WTC11 (cell line): ENCODE data around the gene ZNF467. TPM values are rescaled to one million over a fixed set of nuclear protein-coding genes. Genes with fewer than 3 reads are reported as not detected.

ENCODE experiments used
- ATAC-seq: fragments of 200-7000 bp; cut with Tn5 transposase; 2 replicates; pipeline ENCODE4 v1.10.0; 2021; ENCODE audit warnings: mild to moderate bottlenecking, moderate library complexity
- CTCF ChIA-PET: fragments of 300-600 bp; sonication (Branson Sonifier 250); formaldehyde crosslinking; loops from one replicate; lab custom pipeline; 2021; ENCODE audit warnings: antibody characterized with exemption; lab: Charles Lee
- POLR2A ChIA-PET: fragments of 350-600 bp; sonication (Branson Sonifier 250); formaldehyde crosslinking; loops from one replicate; lab custom pipeline; 2021; ENCODE audit warnings: antibody characterized with exemption; lab: Charles Lee
- DNase-seq: peaks from one replicate; pipeline ENCODE4 v3.0.0; 2021; ENCODE audit warnings: low spot score
- H3K27ac Mint-ChIP-seq: 2 replicates; pipeline ENCODE4 v1.8.0; 2021; ENCODE audit warnings: mixed read lengths
- H3K27me3 Mint-ChIP-seq: 2 replicates; pipeline ENCODE4 v1.8.0; 2021; ENCODE audit warnings: low read depth, mild to moderate bottlenecking, moderate library complexity, mixed read lengths
- H3K36me3 Mint-ChIP-seq: 2 replicates; pipeline ENCODE4 v1.8.0; 2021; ENCODE audit warnings: mixed read lengths
- H3K4me1 Mint-ChIP-seq: 2 replicates; pipeline ENCODE4 v1.8.0; 2022; ENCODE audit warnings: mixed read lengths
- H3K4me3 Mint-ChIP-seq: 2 replicates; pipeline ENCODE4 v1.8.0; 2021; ENCODE audit warnings: mild to moderate bottlenecking, moderate library complexity, mixed read lengths
- H3K9me3 Mint-ChIP-seq: 2 replicates; pipeline ENCODE4 v1.8.0; 2021; ENCODE audit warnings: mixed read lengths
- CBFB ChIP-seq: sonication (generic); formaldehyde crosslinking; IDR thresholded peaks from 2 replicates; pipeline ENCODE4 v1.8.1; 2022; ENCODE audit warnings: mild to moderate bottlenecking, low read depth, missing genetic modification reagents
- CDX4 ChIP-seq: fragments of 250-450 bp; sonication (Bioruptor Pico); IDR thresholded peaks from 2 replicates; pipeline ENCODE4 v1.9.0; 2021; ENCODE audit warnings: moderate library complexity, mild to moderate bottlenecking, inconsistent platforms, borderline replicate concordance
- ESRRA ChIP-seq: sonication (generic); formaldehyde crosslinking; IDR thresholded peaks from 2 replicates; pipeline ENCODE4 v1.8.1; 2022; ENCODE audit warnings: mild to moderate bottlenecking, missing genetic modification reagents, borderline replicate concordance
- GTF2I ChIP-seq: fragments of 250-450 bp; sonication (Bioruptor Pico); conservative IDR thresholded peaks from 2 replicates; pipeline ENCODE4 v1.4.0; 2021; ENCODE audit warnings: mild to moderate bottlenecking
- KAT7 ChIP-seq: sonication (generic); formaldehyde crosslinking; IDR thresholded peaks from 2 replicates; pipeline ENCODE4 v1.8.1; 2023; ENCODE audit warnings: missing genetic modification reagents, mild to moderate bottlenecking, borderline replicate concordance
- STAT6 ChIP-seq: sonication (generic); formaldehyde crosslinking; conservative IDR thresholded peaks from 2 replicates; pipeline ENCODE4 v1.8.1; 2023; ENCODE audit warnings: mild to moderate bottlenecking, low read depth, missing genetic modification reagents, moderate library complexity
- TCF7 ChIP-seq: sonication (generic); formaldehyde crosslinking; IDR thresholded peaks from 2 replicates; pipeline ENCODE4 v1.8.0; 2022; ENCODE audit warnings: mild to moderate bottlenecking, low read depth, missing genetic modification reagents, moderate library complexity
- TEAD4 ChIP-seq: sonication (generic); formaldehyde crosslinking; IDR thresholded peaks from 2 replicates; pipeline ENCODE4 v1.8.0; 2022; ENCODE audit warnings: mild to moderate bottlenecking, missing genetic modification reagents
- ZBTB21 ChIP-seq: sonication (generic); formaldehyde crosslinking; IDR thresholded peaks from 2 replicates; pipeline ENCODE4 v1.8.1; 2023; ENCODE audit warnings: mild to moderate bottlenecking, missing genetic modification reagents, borderline replicate concordance
- ZNF219 ChIP-seq: sonication (generic); formaldehyde crosslinking; IDR thresholded peaks from 2 replicates; pipeline ENCODE4 v1.8.0; 2023; ENCODE audit warnings: missing genetic modification reagents, mild to moderate bottlenecking, borderline replicate concordance
- ZNF232 ChIP-seq: sonication (generic); formaldehyde crosslinking; IDR thresholded peaks from 2 replicates; pipeline ENCODE4 v1.8.0; 2022; ENCODE audit warnings: mild to moderate bottlenecking, missing genetic modification reagents
- ZNF263 ChIP-seq: sonication (generic); formaldehyde crosslinking; IDR thresholded peaks from 2 replicates; pipeline ENCODE4 v1.8.1; 2022; ENCODE audit warnings: low read depth, mild to moderate bottlenecking, moderate library complexity, missing genetic modification reagents
- ZNF281 ChIP-seq: sonication (generic); formaldehyde crosslinking; IDR thresholded peaks from 2 replicates; pipeline ENCODE4 v1.8.0; 2023; ENCODE audit warnings: mild to moderate bottlenecking, missing genetic modification reagents
- ZNF317 ChIP-seq: sonication (generic); formaldehyde crosslinking; IDR thresholded peaks from 2 replicates; pipeline ENCODE4 v1.8.1; 2023; ENCODE audit warnings: low read depth, mild to moderate bottlenecking, moderate library complexity, missing genetic modification reagents, borderline replicate concordance
- total RNA-seq: library from RNA; stranded (reverse); gene quantifications from 3 replicates; pipeline ENCODE4 v1.2.3, GENCODE V29; 2021
- TF ChIP-seq, protein P1 (sequence below): sonication (generic); formaldehyde crosslinking; IDR thresholded peaks from 2 replicates; pipeline ENCODE4 v1.8.1; 2023; ENCODE audit warnings: mild to moderate bottlenecking, moderate library complexity, missing genetic modification reagents
- TF ChIP-seq, protein P2 (sequence below): sonication (generic); formaldehyde crosslinking; IDR thresholded peaks from 2 replicates; pipeline ENCODE4 v1.8.1; 2022; ENCODE audit warnings: low read depth, mild to moderate bottlenecking, moderate library complexity, missing genetic modification reagents, borderline replicate concordance

Gene ZNF467
- total RNA-seq, 1 experiment from 2014 or later = 0.70 TPM

DNA sequence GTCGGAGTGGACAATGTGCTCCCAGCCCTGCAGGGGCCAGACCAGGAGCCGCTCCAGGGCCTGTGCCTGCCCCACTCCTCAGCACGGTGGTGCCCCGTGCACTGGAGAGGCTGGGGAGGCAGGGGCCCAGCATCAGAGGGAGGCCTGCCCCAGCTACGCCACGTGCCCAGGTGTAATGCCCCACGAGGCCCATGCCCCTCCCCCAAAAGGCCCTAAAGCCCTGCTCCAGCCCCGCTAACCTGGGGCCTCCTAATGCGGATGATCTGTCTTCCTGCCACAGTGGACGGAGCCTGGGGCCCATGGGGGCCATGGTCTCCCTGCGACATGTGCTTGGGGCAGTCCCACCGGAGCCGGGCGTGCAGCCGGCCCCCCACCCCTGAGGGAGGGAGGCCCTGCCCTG is 41.1 kb upstream of the ZNF467 start (continued):
- TF ChIP-seq ZBTB21 (CRISPR knock-in tag) (no peak), CBFB (CRISPR knock-in tag) (no peak), ZNF232 (no peak), STAT6 (no peak), ZNF281 (CRISPR knock-in tag) (no peak), GTF2I (CRISPR knock-in tag) (no peak)

DNA sequence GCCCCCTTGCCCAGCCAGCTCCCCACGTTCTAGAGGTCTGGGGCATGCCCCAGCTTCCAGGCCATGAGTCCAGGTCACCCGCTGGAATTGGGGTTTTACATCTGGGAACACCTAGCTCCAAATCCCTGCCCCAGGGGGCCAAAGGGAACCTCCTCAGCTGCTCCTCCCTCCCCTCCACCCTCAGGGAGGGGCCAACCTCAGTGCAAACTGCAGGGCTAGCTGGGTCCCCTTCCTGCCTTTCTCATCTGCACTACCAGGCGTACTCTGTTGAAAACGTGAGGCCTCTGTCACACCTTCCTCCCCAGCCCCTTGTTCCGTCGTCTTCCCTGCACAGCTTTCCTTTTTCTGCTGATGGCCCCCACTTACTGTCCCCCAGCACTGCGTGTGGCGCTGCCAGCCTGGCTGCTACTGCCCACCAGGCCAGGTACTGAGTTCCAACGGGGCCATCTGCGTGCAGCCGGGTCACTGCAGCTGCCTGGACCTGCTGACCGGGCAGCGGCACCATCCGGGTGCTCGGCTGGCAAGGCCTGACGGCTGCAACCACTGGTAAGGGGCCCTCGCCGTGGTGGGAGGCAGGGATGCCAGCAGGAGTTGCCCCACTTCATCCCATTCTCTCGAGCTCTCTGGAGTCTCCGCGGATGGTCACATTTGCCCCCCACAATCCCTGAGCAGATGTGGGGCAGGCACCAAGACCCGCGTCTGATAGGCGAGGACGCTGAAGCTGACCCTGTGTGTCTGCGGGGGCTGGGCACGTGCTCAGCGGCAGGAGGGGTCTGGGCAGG is 40.1 kb upstream of the ZNF467 start:
- no peaks in the 10 kb centered on the region for H3K4me1 Mint-ChIP-seq
- POLR2A ChIA-PET = no interaction called here
- no peak for DNase-seq
- H3K4me3 Mint-ChIP-seq = no peak overlapping the region
- no peak overlapping the region for H3K27ac Mint-ChIP-seq
- no peaks in the 10 kb centered on the region for H3K9me3 Mint-ChIP-seq
- H3K27me3 Mint-ChIP-seq = no peaks in the 10 kb centered on the region
- ATAC-seq = no peak
- TF ChIP-seq, protein P1, sequence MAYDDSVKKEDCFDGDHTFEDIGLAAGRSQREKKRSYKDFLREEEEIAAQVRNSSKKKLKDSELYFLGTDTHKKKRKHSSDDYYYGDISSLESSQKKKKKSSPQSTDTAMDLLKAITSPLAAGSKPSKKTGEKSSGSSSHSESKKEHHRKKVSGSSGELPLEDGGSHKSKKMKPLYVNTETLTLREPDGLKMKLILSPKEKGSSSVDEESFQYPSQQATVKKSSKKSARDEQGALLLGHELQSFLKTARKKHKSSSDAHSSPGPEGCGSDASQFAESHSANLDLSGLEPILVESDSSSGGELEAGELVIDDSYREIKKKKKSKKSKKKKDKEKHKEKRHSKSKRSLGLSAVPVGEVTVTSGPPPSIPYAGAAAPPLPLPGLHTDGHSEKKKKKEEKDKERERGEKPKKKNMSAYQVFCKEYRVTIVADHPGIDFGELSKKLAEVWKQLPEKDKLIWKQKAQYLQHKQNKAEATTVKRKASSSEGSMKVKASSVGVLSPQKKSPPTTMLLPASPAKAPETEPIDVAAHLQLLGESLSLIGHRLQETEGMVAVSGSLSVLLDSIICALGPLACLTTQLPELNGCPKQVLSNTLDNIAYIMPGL (CRISPR knock-in tag) = no peak
- TF ChIP-seq ZNF232 (no peak), ESRRA (CRISPR knock-in tag) (no peak), TCF7 (no peak), TEAD4 (CRISPR knock-in tag) (no peak), ZNF263 (CRISPR knock-in tag) (no peak), ZNF219 (CRISPR knock-in tag) (no peak), STAT6 (no peak), CBFB (CRISPR knock-in tag) (no peak), CDX4 (no peak), ZNF317 (CRISPR knock-in tag) (no peak), KAT7 (CRISPR knock-in tag) (no peak)
- TF ChIP-seq, protein P2, sequence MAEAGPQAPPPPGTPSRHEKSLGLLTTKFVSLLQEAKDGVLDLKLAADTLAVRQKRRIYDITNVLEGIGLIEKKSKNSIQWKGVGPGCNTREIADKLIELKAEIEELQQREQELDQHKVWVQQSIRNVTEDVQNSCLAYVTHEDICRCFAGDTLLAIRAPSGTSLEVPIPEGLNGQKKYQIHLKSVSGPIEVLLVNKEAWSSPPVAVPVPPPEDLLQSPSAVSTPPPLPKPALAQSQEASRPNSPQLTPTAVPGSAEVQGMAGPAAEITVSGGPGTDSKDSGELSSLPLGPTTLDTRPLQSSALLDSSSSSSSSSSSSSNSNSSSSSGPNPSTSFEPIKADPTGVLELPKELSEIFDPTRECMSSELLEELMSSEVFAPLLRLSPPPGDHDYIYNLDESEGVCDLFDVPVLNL (CRISPR knock-in tag) = no peak
- H3K36me3 Mint-ChIP-seq = no peaks in the 10 kb centered on the region
- CTCF ChIA-PET = interaction anchor here (1.2 to 8.5 kb wide), 4 partner anchors 14 to 48 kb away, joined by 4 to 114 read pairs (median 9); no protein-coding TSS in a partner anchor
